GM23248 (cell line): Measurements from ENCODE around the gene SEMA6D. TPM values are rescaled to one million over a fixed set of nuclear protein-coding genes. Genes with fewer than 3 reads are reported as not detected.

Experiments used
- DNase-seq: peaks from one replicate; pipeline ENCODE4 v3.0.0-alpha.2; 2015
- H2AFZ ChIP-seq: fragments of 200-600 bp; sonication (generic); 2 replicates; pipeline ENCODE4 v1.6.1; 2016; ENCODE audit warnings: antibody characterized with exemption
- H3F3A ChIP-seq: fragments of 200-600 bp; sonication (generic); 2 replicates; pipeline ENCODE4 v1.6.1; 2016; ENCODE audit warnings: mild to moderate bottlenecking, antibody characterized with exemption, mixed run types; ENCODE audit not compliant: insufficient read depth
- H3K27ac ChIP-seq: fragments of 200-600 bp; sonication (generic); 2 replicates; pipeline ENCODE4 v1.5.1; 2016; ENCODE audit warnings: mild to moderate bottlenecking
- H3K27me3 ChIP-seq: fragments of 200-600 bp; sonication (generic); replicated peaks from 2 replicates; pipeline ENCODE4 v1.6.1; 2016; ENCODE audit warnings: mild to moderate bottlenecking; ENCODE audit not compliant: insufficient read depth
- H3K36me3 ChIP-seq: fragments of 200-600 bp; sonication (generic); 2 replicates; pipeline ENCODE4 v1.6.1; 2016; ENCODE audit warnings: low read depth, mild to moderate bottlenecking
- H3K4me1 ChIP-seq: fragments of 200-600 bp; sonication (generic); 2 replicates; pipeline ENCODE4 v1.6.1; 2016; ENCODE audit warnings: mild to moderate bottlenecking; ENCODE audit not compliant: insufficient read depth
- H3K4me2 ChIP-seq: fragments of 200-600 bp; sonication (generic); one replicate; pipeline ENCODE4 v1.6.1; 2016; ENCODE audit warnings: mild to moderate bottlenecking; ENCODE audit not compliant: unreplicated experiment
- H3K4me3 ChIP-seq: fragments of 200-600 bp; sonication (generic); 2 replicates; pipeline ENCODE4 v1.5.1; 2016; ENCODE audit warnings: mild to moderate bottlenecking
- H3K79me2 ChIP-seq: fragments of 200-600 bp; sonication (generic); 2 replicates; pipeline ENCODE4 v1.6.1; 2016; ENCODE audit warnings: mild to moderate bottlenecking; ENCODE audit not compliant: insufficient read depth
- H3K9ac ChIP-seq: fragments of 200-600 bp; sonication (generic); 2 replicates; pipeline ENCODE4 v1.6.1; 2016; ENCODE audit warnings: mild to moderate bottlenecking
- H3K9me2 ChIP-seq: fragments of 200-600 bp; sonication (generic); 2 replicates; pipeline ENCODE4 v1.6.1; 2016; ENCODE audit warnings: mixed run types, mild to moderate bottlenecking, moderate library complexity; ENCODE audit not compliant: insufficient read depth
- H3K9me3 ChIP-seq: fragments of 200-600 bp; sonication (generic); one replicate; pipeline ENCODE4 v1.6.1; 2017; ENCODE audit warnings: low read depth
- H4K20me1 ChIP-seq: fragments of 200-600 bp; sonication (generic); 2 replicates; pipeline ENCODE4 v1.6.0; 2016; ENCODE audit not compliant: insufficient read depth
- EZH2 ChIP-seq: fragments of 200-600 bp; sonication (generic); IDR thresholded peaks from 2 replicates; pipeline ENCODE4 v1.6.1; 2018; ENCODE audit warnings: antibody characterized with exemption, mild to moderate bottlenecking; ENCODE audit not compliant: insufficient read depth, poor library complexity, severe bottlenecking
- EZH2phosphoT487 ChIP-seq: fragments of 200-600 bp; sonication (generic); IDR thresholded peaks from 2 replicates; pipeline ENCODE4 v1.6.1; 2018; ENCODE audit warnings: antibody characterized with exemption, moderate library complexity, mild to moderate bottlenecking, low read depth; ENCODE audit not compliant: insufficient read depth
- WGBS, 2 experiments: methylation state at CpG; one replicate each; pipeline ENCODE4 v1.1.6; 2015 to 2017; ENCODE audit warnings: low lambda C conversion rate in 2 of 2, low coverage in 1 of 2; ENCODE audit errors: missing lambda C conversion rate in 2 of 2; 5-methylcytosine and 5-hydroxymethylcytosine counted together
- in situ Hi-C: fragments of 300-500 bp; cut with MboI; formaldehyde crosslinking; loops from 2 replicates; pipeline ENCODE4 v1.15.0; 2020
- polyA plus RNA-seq: library from polyadenylated mRNA; unstranded; fragments of >200 nt; fragmentation: Nextera tagmentation; extraction: Ambion mirVana; gene quantifications from 2 replicates; pipeline ENCODE4 v1.2.1, GENCODE V29; 2016
- total RNA-seq: library from RNA; depleted of rRNA; stranded (reverse); fragments of >200 nt; shearing (Covaris generic); gene quantifications from 2 replicates; pipeline ENCODE4 v1.2.3, GENCODE V29; 2014

Gene SEMA6D
- total and polyA plus RNA-seq, 2 experiments from 2014 or later = 0.86 to 1.4 TPM

DNA sequence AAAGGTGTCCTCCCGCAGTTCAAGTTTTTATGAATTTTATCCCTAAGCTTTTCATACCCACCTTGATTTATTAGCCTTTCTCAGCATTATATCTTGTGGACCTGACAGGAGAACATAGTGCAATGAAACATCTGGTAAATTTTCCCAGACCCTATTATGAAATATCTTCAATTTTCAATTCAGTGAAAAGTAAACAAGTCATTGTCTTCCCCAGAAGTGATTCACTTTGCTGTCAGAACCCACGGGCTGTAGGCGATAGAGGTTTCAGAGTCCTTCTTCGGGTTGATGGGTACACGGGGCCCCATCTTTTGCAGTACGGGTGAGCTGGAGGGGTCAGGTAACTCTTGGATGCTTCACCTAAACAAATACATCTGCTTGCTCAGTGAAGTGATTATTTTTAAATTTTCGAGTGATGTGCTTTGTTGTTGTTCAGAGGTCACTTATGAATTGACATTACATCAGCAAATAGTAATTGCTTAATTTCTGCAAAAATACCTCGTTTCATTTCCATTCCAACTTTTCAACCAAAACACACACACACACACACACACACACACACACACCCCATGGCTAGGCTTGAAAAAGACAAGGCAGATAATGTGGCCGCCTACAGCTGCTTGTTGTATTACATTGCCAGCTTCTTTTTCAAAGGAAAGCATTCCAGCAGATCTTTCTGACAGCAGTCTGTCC, 102.9 kb downstream of the SEMA6D start:
- in situ Hi-C loops = no loop called here
- Histone ChIP-seq H4K20me1 (no peaks in the 10 kb centered on the region), H3K27ac (no peak overlapping the region), H3K36me3 (no peaks in the 10 kb centered on the region), H3K4me1 (no peaks in the 10 kb centered on the region), H3K4me2 (no peak overlapping the region), H3K4me3 (no peak overlapping the region), H3K9ac (no peak overlapping the region), H3K9me2 (no peaks in the 10 kb centered on the region), H3K27me3 (no peaks in the 10 kb centered on the region; the same call in 1 of the 2 replicates), H2AFZ (no peak overlapping the region), H3F3A (no peaks in the 10 kb centered on the region), H3K79me2 (no peaks in the 10 kb centered on the region), H3K9me3 (no peaks in the 10 kb centered on the region)
- DNase-seq = peak; percentile 40
- WGBS, 2 experiments = 17 to 18% methylated on average over 9 of the region's 9 CpGs
- no peak for TF ChIP-seq EZH2phosphoT487
- TF ChIP-seq EZH2 = no peak

DNA sequence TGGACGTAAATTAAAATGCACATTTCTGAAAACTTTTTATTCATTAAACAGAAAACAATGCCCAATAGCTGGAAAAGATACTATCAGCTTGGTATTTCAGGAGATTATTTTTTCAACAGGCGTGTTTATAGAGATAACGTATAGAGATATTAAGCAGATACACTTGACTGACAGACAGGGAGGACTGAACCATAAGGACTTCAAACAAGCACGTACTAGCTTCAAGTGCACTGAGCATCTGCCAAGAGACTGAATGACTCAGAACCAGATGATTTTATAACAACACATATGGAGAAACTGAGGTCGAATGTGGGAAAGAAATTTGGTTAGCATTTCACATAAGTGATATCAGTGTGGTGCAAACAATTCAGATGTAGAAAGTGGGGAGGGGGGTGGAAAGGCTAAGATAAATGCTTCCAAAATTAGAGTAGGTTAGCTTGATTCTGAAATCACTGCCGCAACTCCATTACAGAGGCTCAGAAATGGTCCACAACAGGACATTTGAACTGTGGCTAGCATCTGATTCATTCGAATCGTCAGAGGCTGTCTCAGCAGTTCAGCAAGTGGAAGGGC, 103.5 kb downstream of the SEMA6D start:
- H3K27ac ChIP-seq = no peak overlapping the region
- H3K4me1 ChIP-seq = no peaks in the 10 kb centered on the region
- in situ Hi-C loops = no loop called here
- H2AFZ ChIP-seq = no peak overlapping the region
- DNase-seq = peak; percentile 35
- H3F3A ChIP-seq = no peaks in the 10 kb centered on the region
- no peak overlapping the region for H3K4me2 ChIP-seq
- H3K9me3 ChIP-seq = no peaks in the 10 kb centered on the region
- no peaks in the 10 kb centered on the region for H4K20me1 ChIP-seq
- no peaks in the 10 kb centered on the region for H3K9me2 ChIP-seq
- H3K36me3 ChIP-seq = no peaks in the 10 kb centered on the region
- H3K27me3 ChIP-seq = no peaks in the 10 kb centered on the region; the same call in 1 of the 2 replicates
- H3K79me2 ChIP-seq = no peaks in the 10 kb centered on the region
- no peak overlapping the region for H3K9ac ChIP-seq
- 30% methylated on average over 8 of the region's 8 CpGs for WGBS, 2 experiments
- no peak overlapping the region for H3K4me3 ChIP-seq
- TF ChIP-seq EZH2 (no peak), EZH2phosphoT487 (no peak)

DNA sequence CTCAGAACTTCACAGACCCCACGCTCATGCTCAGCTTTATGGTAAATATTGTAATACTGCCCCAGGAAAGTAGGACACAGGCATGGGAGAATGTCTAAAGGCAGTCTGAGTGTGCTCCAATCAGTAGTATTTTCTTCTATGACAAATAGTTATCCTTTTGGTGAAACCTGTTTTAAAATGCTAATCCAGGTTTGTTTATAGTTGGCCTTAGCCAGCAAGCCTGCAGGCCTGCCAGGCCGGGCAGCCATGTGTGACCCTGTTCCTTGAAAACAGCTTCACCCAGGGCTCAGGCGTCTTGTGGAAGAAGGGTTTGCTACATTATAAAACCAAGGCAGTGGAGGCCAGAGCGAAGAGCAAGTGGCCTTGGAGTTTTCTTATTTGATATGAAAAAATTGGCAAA, 104.7 kb downstream of the SEMA6D start:
- in situ Hi-C loops = no loop called here
- 75 to 77% methylated on average over 4 of the region's 4 CpGs for WGBS, 2 experiments

More for the DNA sequence above, 104.7 kb downstream of the SEMA6D start:
- H3K9ac ChIP-seq = no peak overlapping the region
- no peaks in the 10 kb centered on the region; the same call in 1 of the 2 replicates for H3K27me3 ChIP-seq
- no peaks in the 10 kb centered on the region for H3K9me2 ChIP-seq
- H3K4me2 ChIP-seq = no peak overlapping the region
- no peaks in the 10 kb centered on the region for H4K20me1 ChIP-seq
- no peaks in the 10 kb centered on the region for H3K79me2 ChIP-seq
- no peak overlapping the region for H2AFZ ChIP-seq
- no peak for DNase-seq
- H3K36me3 ChIP-seq = no peaks in the 10 kb centered on the region
- TF ChIP-seq EZH2phosphoT487 = no peak
- no peak for TF ChIP-seq EZH2
- no peaks in the 10 kb centered on the region for H3F3A ChIP-seq
- no peaks in the 10 kb centered on the region for H3K4me1 ChIP-seq
- no peaks in the 10 kb centered on the region for H3K9me3 ChIP-seq
- H3K4me3 ChIP-seq = no peak overlapping the region
- no peak overlapping the region for H3K27ac ChIP-seq
